Measurements from ENCODE around the gene GNB1. TPM values are rescaled to one million over a fixed set of nuclear protein-coding genes. Genes with fewer than 3 reads are reported as not detected.

GNB1 gene
- total and polyA plus RNA-seq, 2 of the 4 experiments (the other 2 are of a cell fraction), result 73.5 to 371 TPM

DNA sequence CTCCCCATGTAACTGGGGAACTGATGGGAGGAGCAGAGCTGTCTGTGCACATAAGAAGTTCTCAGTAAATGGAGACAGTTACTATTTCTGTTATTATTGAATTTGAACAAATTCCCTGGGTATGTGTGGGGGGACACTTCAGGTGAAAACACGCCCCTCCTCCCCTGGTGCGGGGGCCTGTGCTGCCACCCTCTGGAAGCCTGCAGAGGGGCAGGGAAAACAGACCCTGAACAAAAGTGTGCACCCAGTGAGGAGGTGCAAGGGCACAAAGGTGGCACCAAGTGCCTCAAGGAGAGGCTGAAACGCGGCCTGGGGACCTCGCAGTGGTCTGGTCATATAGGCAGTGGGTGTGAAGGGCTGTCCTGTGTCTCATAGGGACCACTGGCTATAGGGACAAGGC lies 94.4 kb downstream of the GNB1 start:
- no TSS peak for BruUV-seq (replicated peaks)
- DNase-seq (no peak), ATAC-seq (ENCODE audit: low read depth) (no peak)
- Histone ChIP-seq H3K23ac (ENCODE audit: low read depth, low read length) (no peak overlapping the region), H2BK20ac (ENCODE audit: low read depth, low read length) (no peak overlapping the region), H3K4me1 (ENCODE audit: control insufficient read depth, insufficient read depth, low read length) (no peaks in the 10 kb centered on the region), H3K56ac (ENCODE audit: extremely low read depth, insufficient read depth, low read length) (no peak overlapping the region), H4K8ac (ENCODE audit: low read depth in 2 of 2, low read length in 2 of 2) (no peak overlapping the region), H2BK120ac (ENCODE audit: low read depth, low read length) (no peak overlapping the region), H3K79me1 (ENCODE audit: low read depth in 1 of 2, low read length in 2 of 2) (peaks cover 52 to 80% of the 10 kb centered on the region in 2 experiments), H3K27me3 (ENCODE audit: control insufficient read depth, insufficient read depth, low read length) (no peaks in the 10 kb centered on the region), H2AK9ac (replicated peaks; ENCODE audit: low read depth, low read length, poor library complexity) (no peak overlapping the region), H3K9me1 (ENCODE audit: insufficient read depth, low read length) (no peaks in the 10 kb centered on the region; the same call in 1 of the 2 replicates), H3K9me3 (ENCODE audit: control insufficient read depth, insufficient read depth, low read length) (no peaks in the 10 kb centered on the region), H3K18ac (ENCODE audit: low read depth, low read length) (no peak overlapping the region), H4K20me1 (ENCODE audit: insufficient read depth, low read length) (peaks cover 81% of the 10 kb centered on the region), H2BK15ac (ENCODE audit: low read depth, low read length) (no peak overlapping the region), H2BK5ac (ENCODE audit: low read depth, low read length, poor library complexity, severe bottlenecking) (no peak overlapping the region), H3K9ac (ENCODE audit: low read depth, low read length) (no peak overlapping the region), H4K5ac (ENCODE audit: low read depth, low read length) (no peak overlapping the region), H3K4ac (ENCODE audit: low read depth, low read length) (no peak overlapping the region), H3K27ac (ENCODE audit: insufficient read depth, low read length) (no peak overlapping the region), H3K14ac (replicated peaks; ENCODE audit: low read depth, low read length) (no peak overlapping the region), H3K4me3 (ENCODE audit: insufficient read depth, low read depth, low read length) (no peak overlapping the region), H4K91ac (ENCODE audit: insufficient read depth, low read depth, low read length) (no peak overlapping the region), H2AK5ac (ENCODE audit: low read depth, low read length) (no peak overlapping the region), H3K4me2 (ENCODE audit: low read depth, low read length) (no peak overlapping the region), H3K36me3 (ENCODE audit: control insufficient read depth, insufficient read depth, low read length) (peaks cover 72% of the 10 kb centered on the region), H2AFZ (replicated peaks; ENCODE audit: low read length, poor library complexity) (no peak overlapping the region)
- TF ChIP-seq RCOR1 (IDR thresholded peaks at IDR 0.05; ENCODE audit: insufficient replicate concordance, low read length), result no peak
- TF ChIP-seq, protein P1, sequence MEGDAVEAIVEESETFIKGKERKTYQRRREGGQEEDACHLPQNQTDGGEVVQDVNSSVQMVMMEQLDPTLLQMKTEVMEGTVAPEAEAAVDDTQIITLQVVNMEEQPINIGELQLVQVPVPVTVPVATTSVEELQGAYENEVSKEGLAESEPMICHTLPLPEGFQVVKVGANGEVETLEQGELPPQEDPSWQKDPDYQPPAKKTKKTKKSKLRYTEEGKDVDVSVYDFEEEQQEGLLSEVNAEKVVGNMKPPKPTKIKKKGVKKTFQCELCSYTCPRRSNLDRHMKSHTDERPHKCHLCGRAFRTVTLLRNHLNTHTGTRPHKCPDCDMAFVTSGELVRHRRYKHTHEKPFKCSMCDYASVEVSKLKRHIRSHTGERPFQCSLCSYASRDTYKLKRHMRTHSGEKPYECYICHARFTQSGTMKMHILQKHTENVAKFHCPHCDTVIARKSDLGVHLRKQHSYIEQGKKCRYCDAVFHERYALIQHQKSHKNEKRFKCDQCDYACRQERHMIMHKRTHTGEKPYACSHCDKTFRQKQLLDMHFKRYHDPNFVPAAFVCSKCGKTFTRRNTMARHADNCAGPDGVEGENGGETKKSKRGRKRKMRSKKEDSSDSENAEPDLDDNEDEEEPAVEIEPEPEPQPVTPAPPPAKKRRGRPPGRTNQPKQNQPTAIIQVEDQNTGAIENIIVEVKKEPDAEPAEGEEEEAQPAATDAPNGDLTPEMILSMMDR (conservative IDR thresholded peaks at IDR 0.05; ENCODE audit: low read depth, low read length), result peak; percentile 14; the same call in 1 of the 2 replicates
- intact Hi-C loops (cut with micrococcal nuclease) (no loop called here), dilution Hi-C loops (cut with HindIII; ENCODE audit: low sequenced_read_pairs, unreplicated experiment) (no loop called here), in situ Hi-C loops (cut with MboI; ENCODE audit: low sequenced_read_pairs) (loop anchor here (10.0 kb wide), 1 partner anchor 88 kb away; no protein-coding TSS in a partner anchor)
- POLR2A ChIA-PET (ENCODE audit: unreplicated experiment), result no interaction called here
- CTCF ChIA-PET, result no interaction called here
- 100% methylated on average over 3 of the region's 5 CpGs; no CpG with 5 or more reads in 1 of the 2 experiments for WGBS, 2 experiments (ENCODE audit: extremely low coverage in 2 of 2, insufficient read length in 1 of 2)

Measured in IMR-90 (cell line).